Heart right ventricle (tissue), 16 donors: ENCODE measurements around the gene RFTN2. TPM values are rescaled to one million over a fixed set of nuclear protein-coding genes. Genes with fewer than 3 reads are reported as not detected.

Experiments used
- ATAC-seq, 8 donors: fragments of 200-7000 bp; cut with Tn5 transposase; one replicate each; pipeline ENCODE4 v1.9.1; 2020; ENCODE audit warnings: mild to moderate bottlenecking in 8 of 8, moderate library complexity in 8 of 8, moderate number of reproducible peaks in 1 of 8
- DNase-seq, 2 donors: peaks; one replicate each; pipeline ENCODE4 v3.0.0-alpha.2; 2020
- H3K27ac ChIP-seq, 10 donors: fragments of 200-600 bp; sonication (generic) in 2 of 10; one replicate each; pipeline versions ENCODE4 v1.5.0 to v1.8.0; 2020 to 2022; ENCODE audit warnings: mild to moderate bottlenecking in 3 of 10
- H3K27me3 ChIP-seq, 7 donors: fragments of 200-600 bp; one replicate each; pipeline ENCODE4 v1.8.0; 2021 to 2022; ENCODE audit warnings: mild to moderate bottlenecking in 2 of 7
- H3K36me3 ChIP-seq, 9 donors: fragments of 200-600 bp; sonication (generic) in 1 of 9; one replicate each; pipeline versions ENCODE4 v1.5.0 to v1.8.0; 2020 to 2022; ENCODE audit warnings: mild to moderate bottlenecking in 2 of 9
- H3K4me1 ChIP-seq, 9 donors: fragments of 200-600 bp; sonication (generic) in 1 of 9; one replicate each; pipeline versions ENCODE4 v1.5.0 to v1.8.0; 2020 to 2022; ENCODE audit warnings: mild to moderate bottlenecking in 4 of 9
- H3K4me3 ChIP-seq, 10 donors: fragments of 200-600 bp; sonication (generic) in 2 of 10; one replicate each; pipeline versions ENCODE4 v1.5.0 to v1.8.0; 2020 to 2022; ENCODE audit warnings: mild to moderate bottlenecking in 7 of 10, moderate library complexity in 2 of 10
- H3K9me3 ChIP-seq, 11 donors: fragments of 200-600 bp in 10 of 11; sonication (generic) in 2 of 11; one replicate each; pipeline versions ENCODE4 v1.5.0 to v1.8.0; 2013 to 2022; ENCODE audit warnings: mild to moderate bottlenecking in 2 of 11, control low read depth in 1 of 11, moderate library complexity in 1 of 11
- WGBS, 2 donors: extraction: QIAGEN DNeasy Blood & Tissue Kit; methylation state at CpG; one replicate each; pipeline ENCODE4 v1.1.7; 2013; ENCODE audit warnings: inconsistent platforms in 1 of 2; 5-methylcytosine and 5-hydroxymethylcytosine counted together
- intact Hi-C, 10 donors: fragments of 100-400 bp; cut with DNase I; formaldehyde crosslinking; loops; one replicate each; pipeline versions ENCODE4 v1.11.1 to v1.14.2; 2022
- long read RNA-seq, 3 donors: library from polyadenylated mRNA; unstranded; transcript quantifications; one replicate each; pipeline ENCODE4 v2.0.0, GENCODE V29; 2020 to 2021
- polyA plus RNA-seq, 2 donors: library from polyadenylated mRNA; stranded (reverse); fragments of 200-250 nt; gene quantifications; one replicate each; pipeline ENCODE4 v1.2.3, GENCODE V29; 2013
- total RNA-seq, 10 donors: library from RNA; stranded (reverse); fragmentation: NEBNext Ultra II Directional in 3 of 10; extraction: Animal tissue kit (Norgen Biotek cat#: 25700) in 3 of 10; gene quantifications; one replicate each; pipeline versions ENCODE4 v1.2.1 to v1.2.4, GENCODE V29; 2021 to 2023
- TF ChIP-seq, protein P1 (sequence below), 9 donors: fragments of 200-600 bp; sonication (generic) in 2 of 9; IDR thresholded peaks; one replicate each; pipeline versions ENCODE4 v1.5.0 to v1.8.0; 2021 to 2022; ENCODE audit warnings: antibody characterized with exemption in 9 of 9, mild to moderate bottlenecking in 5 of 9, moderate library complexity in 1 of 9
- donor health status: Arrhythmogenic right ventricular cardiomyopathy.
- donor health status: ischemic (EF 13 %, LVEDD 7.1; RV severe dilation, severe dysfunction).
- donor health status: healthy with polysubstance abuse.
- donor health status: DM: no; HTN: yes; CAD: no.
- donor health status: DM: no; HTN: no; CAD: no.
- donor health status: ischemic (EF 25% LVEDD 6.9; RV normal size, moderate dysfunction).
- donor health status: ischemic (EF 25% LVEDD 5.7; RV mildly dilated, moderate dysfunction).
- donor health status: healthy.
- donor health status: DM: yes; HTN: yes; CAD: no.
- donor health status: Ischemic cardiomyopathy.
- donor health status: ischemic (EF 35%, LVEDD 5.7; RV mildly dilated, moderate dysfunction).
- donor health status: nonischemic (EF 11% LVEDD 7.7; RV severe dilation, severe dysfunction).
- donor health status: DM: yes; HTN: yes; CAD: no.
- donor health status: PGD.
- donor health status: ischemic (EF 29% LVEDD 5.4; RV normal size, mild dysfunction).
- donor health status: nonischemic (EF 23%, LVEDD 6.1; RV moderate dilation, normal function).

The RFTN2 gene, protein sequence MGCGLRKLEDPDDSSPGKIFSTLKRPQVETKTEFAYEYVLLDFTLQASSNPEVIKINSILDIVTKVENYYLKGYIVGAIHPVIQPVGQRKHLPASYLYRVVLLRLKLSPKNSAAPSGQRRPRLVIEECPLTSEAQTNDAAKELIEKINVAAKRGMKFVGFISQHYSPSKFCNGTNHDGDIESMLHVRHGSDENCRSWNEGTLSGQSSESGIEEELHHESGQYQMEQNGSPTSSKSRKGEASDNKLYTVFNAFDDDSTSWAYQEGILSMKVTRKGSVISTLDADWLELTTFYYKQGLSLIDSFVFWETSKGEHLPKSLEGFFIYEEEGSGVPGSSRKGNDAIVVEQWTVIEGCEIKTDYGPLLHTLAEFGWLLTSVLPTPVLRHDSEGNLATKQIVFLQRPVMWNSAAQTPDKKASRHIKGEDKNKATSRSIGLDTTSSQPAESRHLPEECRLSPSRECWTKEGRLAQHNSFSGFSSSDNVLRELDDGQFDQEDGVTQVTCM
- total RNA-seq: 1 to 10 TPM; 1.2 to 8.4 (median 3.7) TPM
- 1 to 10 TPM; 2.0 TPM for polyA plus RNA-seq
- long read RNA-seq, donor 1, full-length matches to known transcripts: 2 of 2 reads
- long read RNA-seq, donor 1, partial matches to known transcripts: 0 of 2 reads
- long read RNA-seq, donor 1, other reads (novel, unspliced or antisense): 0 of 2 reads
- long read RNA-seq, donor 2, full-length matches to known transcripts: 2 of 2 reads
- long read RNA-seq, donor 2, partial matches to known transcripts: 0 of 2 reads
- long read RNA-seq, donor 2, other reads (novel, unspliced or antisense): 0 of 2 reads
- long read RNA-seq, donor 3: 0 reads

DNA sequence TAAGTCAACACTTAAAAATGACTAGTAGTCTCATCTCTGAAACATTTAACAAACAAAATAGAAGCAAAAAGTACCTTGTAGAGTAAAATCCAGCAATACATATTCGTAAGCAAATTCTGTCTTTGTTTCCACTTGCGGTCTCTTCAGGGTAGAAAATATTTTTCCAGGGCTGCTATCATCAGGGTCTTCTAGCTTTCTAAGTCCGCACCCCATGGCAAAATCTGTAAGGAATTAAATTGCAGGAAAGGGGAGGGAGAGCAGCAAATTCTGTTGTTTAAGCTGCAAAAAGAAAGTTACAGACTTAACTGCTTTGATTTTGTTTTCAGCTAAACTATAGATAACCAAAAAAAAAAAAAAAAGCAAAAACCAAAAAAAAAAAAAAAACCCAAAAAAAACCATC, at the start of gene RFTN2:
TSS of gene RFTN2 (minus strand) at position 342 of the 400 bp plus-strand sequence. CDS start at position 213, 129 bp downstream.
- Histone ChIP-seq H3K4me1 (peaks cover 0 to 33% (median 9%) of the 10 kb centered on the region in 9 donors), H3K36me3 (no peaks in the 10 kb centered on the region), H3K27ac (peak within 1 kb of the TSS; percentile 48 to 89 (median 76)), H3K9me3 (peaks cover 0 to 4% (median 0%) of the 10 kb centered on the region in 11 donors), H3K27me3 (peaks cover 0 to 3% (median 0%) of the 10 kb centered on the region in 7 donors), H3K4me3 (peak within 1 kb of the TSS; percentile 20 to 58 (median 50))
- 40 to 43% methylated on average over 3 of the region's 3 CpGs for WGBS, 2 donors
- intact Hi-C loops: loop anchor here in 1 of 10 donors (5.0 kb wide), 1 partner anchor 48 kb away; no protein-coding TSS in a partner anchor
- ATAC-seq (peak in 2 of 8 donors; percentile 25 to 32), DNase-seq (no peak)
- TF ChIP-seq, protein P1, sequence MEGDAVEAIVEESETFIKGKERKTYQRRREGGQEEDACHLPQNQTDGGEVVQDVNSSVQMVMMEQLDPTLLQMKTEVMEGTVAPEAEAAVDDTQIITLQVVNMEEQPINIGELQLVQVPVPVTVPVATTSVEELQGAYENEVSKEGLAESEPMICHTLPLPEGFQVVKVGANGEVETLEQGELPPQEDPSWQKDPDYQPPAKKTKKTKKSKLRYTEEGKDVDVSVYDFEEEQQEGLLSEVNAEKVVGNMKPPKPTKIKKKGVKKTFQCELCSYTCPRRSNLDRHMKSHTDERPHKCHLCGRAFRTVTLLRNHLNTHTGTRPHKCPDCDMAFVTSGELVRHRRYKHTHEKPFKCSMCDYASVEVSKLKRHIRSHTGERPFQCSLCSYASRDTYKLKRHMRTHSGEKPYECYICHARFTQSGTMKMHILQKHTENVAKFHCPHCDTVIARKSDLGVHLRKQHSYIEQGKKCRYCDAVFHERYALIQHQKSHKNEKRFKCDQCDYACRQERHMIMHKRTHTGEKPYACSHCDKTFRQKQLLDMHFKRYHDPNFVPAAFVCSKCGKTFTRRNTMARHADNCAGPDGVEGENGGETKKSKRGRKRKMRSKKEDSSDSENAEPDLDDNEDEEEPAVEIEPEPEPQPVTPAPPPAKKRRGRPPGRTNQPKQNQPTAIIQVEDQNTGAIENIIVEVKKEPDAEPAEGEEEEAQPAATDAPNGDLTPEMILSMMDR (IDR thresholded peaks at IDR 0.05): no peak

DNA sequence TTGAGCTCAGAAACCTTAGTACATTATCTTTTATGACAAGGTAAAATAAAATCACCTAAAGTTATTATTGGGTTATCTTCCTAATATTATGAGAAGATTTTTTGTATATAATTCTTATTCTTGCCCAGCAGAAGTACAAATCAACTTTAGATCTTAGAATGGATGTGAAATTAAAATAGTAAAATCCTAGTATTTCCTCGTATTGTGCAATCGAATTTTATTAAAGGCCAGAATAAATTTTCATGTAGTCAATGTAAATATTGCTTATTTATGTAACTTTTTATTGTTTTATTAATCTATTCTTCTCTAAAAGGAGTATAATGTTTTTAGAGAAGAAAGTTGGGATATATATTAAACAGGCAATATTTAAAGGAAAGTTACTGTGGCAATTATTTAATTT, 42.5 kb upstream of the RFTN2 start:
- WGBS, 2 donors: 96 to 98% methylated on average over 2 of the region's 2 CpGs
- H3K36me3 ChIP-seq: peaks cover 0 to 15% (median 0%) of the 10 kb centered on the region in 9 donors
- peaks cover 0 to 4% (median 0%) of the 10 kb centered on the region in 9 donors for H3K4me1 ChIP-seq
- no peak overlapping the region for H3K4me3 ChIP-seq
- H3K27ac ChIP-seq: no peak overlapping the region
- H3K27me3 ChIP-seq: no peaks in the 10 kb centered on the region
- intact Hi-C loops: loop anchor here in 1 of 10 donors (10.0 kb wide), 1 partner anchor 577 kb away; no protein-coding TSS in a partner anchor
- DNase-seq (no peak), ATAC-seq (no peak)
- no peaks in the 10 kb centered on the region for H3K9me3 ChIP-seq
- TF ChIP-seq, protein P1 (IDR thresholded peaks at IDR 0.05): no peak

DNA sequence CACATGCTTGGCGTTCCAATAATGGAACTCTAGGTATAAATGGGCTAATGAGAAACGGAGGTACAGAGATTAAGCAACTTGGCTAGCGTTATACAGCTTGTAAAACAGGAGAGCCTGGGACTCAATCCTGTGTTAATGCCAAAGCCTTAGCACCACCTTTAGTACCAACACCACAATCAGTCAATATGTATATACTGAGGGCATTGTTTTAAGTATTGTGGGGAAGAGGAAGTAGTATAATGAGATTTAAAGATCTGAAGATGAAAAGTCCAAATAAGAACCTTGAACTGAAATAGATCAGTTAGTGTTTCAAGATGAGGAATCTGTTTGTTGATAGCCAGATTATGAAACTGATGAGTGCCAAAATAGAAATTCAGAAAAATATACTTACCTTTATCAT, 37.9 kb upstream of the RFTN2 start:
- Histone ChIP-seq H3K27ac (no peak overlapping the region), H3K9me3 (no peaks in the 10 kb centered on the region), H3K4me3 (no peak overlapping the region), H3K4me1 (peaks cover 0 to 20% (median 13%) of the 10 kb centered on the region in 9 donors), H3K36me3 (peaks cover 0 to 33% (median 4%) of the 10 kb centered on the region in 9 donors), H3K27me3 (no peaks in the 10 kb centered on the region)
- ATAC-seq: no peak
- no peak for DNase-seq
- 93 to 96% methylated on average over 3 of the region's 3 CpGs for WGBS, 2 donors
- intact Hi-C loops: loop anchor here in 2 of 10 donors (5.0 to 10.0 kb wide), 2 partner anchors 59 to 582 kb away; no protein-coding TSS in a partner anchor
- TF ChIP-seq, protein P1 (IDR thresholded peaks at IDR 0.05): no peak

DNA sequence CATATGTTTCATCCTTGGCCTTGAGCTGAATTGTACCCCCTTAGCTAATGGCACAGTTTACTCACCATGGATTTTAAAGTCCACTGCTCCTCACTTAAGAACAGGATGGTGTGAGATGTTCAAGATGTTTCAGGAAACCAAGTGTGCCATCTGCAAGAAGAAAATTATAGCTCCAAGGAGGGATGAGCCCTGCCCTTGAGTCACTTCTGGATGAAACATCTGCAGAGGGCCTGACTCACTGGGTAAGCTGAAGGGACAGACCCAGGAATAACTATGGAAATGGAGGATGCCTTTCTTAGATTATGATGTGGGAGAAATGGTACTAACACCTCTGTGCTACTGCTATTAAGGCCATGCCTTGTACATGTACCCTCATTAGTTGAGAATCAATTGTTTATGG, 36.2 kb upstream of the RFTN2 start:
- DNase-seq (no peak), ATAC-seq (no peak)
- TF ChIP-seq, protein P1 (IDR thresholded peaks at IDR 0.05): no peak
- Histone ChIP-seq H3K4me1 (peaks cover 2 to 35% (median 30%) of the 10 kb centered on the region in 9 donors), H3K27ac (no peak overlapping the region), H3K9me3 (no peaks in the 10 kb centered on the region), H3K27me3 (no peaks in the 10 kb centered on the region), H3K4me3 (no peak overlapping the region), H3K36me3 (peaks cover 0 to 33% (median 4%) of the 10 kb centered on the region in 9 donors)
- intact Hi-C loops: loop anchor here in 2 of 10 donors (5.0 to 10.0 kb wide), 2 partner anchors 61 to 583 kb away; no protein-coding TSS in a partner anchor
